Right renal pelvis (tissue), 4 donors: ENCODE results near the gene PRRG1. TPM values are rescaled to one million over a fixed set of nuclear protein-coding genes. Genes with fewer than 3 reads are reported as not detected.
"Not testable (repeated sequence)": the region's sequence is repeated elsewhere in the genome, so short reads cannot be mapped to it uniquely, and the experiment has no call there.

Experiments used
- DNase-seq, 4 donors: peaks; one replicate each; pipeline ENCODE4 v3.0.0-alpha.2; 2013; ENCODE audit warnings: low read depth in 4 of 4, low spot score in 3 of 4, missing footprints in 1 of 4
- polyA plus RNA-seq, 4 donors: library from polyadenylated mRNA; unstranded; fragments of 120-200 nt; gene quantifications; one replicate each; pipeline ENCODE4 v1.2.1, GENCODE V29; 2013; ENCODE audit not compliant: insufficient read length in 4 of 4

The PRRG1 gene
- polyA plus RNA-seq, 4 donors: 20.3 to 28.5 (median 25.7) TPM

DNA sequence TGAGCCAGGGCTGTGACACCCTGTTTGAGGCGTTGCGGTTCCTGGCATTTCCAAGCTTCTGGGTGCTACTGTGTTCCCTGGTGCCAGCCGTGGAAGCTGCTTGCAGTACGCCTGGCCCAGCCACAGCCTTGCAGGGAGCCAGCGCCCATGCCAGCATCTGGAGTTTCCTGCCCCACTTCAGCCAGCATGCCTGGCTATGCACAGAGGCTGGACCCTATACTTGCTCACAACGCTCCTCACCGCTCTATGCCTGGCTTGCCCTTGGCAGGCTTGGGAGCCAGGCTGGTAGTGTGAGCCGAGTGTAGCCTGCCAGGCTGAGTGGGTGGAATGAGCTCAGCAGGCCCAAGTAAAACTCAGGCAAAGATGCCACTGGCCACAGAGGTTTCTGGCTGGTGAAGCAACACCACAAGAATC is 22.4 kb downstream of the PRRG1 start:
- no peak for DNase-seq

DNA sequence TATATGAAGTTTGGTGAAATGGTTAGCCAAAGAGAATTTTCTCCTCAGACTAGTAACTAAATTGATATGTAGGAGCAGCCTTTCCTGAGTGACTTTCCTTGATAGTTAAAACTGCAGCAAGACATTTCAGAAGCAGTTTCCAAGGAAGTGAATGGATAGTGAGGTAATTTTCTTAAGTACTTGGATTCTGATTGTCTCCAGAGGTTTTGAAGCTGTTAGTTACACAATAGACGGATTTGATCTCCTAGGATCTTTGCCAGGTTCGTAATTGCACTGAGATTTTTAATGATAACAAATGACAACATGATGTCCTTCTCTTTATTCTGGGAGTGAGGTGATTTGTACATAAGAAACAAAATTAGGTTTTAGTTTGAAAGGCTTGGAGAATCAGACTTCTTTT is 29.2 kb downstream of the PRRG1 start:
- no peak for DNase-seq

DNA sequence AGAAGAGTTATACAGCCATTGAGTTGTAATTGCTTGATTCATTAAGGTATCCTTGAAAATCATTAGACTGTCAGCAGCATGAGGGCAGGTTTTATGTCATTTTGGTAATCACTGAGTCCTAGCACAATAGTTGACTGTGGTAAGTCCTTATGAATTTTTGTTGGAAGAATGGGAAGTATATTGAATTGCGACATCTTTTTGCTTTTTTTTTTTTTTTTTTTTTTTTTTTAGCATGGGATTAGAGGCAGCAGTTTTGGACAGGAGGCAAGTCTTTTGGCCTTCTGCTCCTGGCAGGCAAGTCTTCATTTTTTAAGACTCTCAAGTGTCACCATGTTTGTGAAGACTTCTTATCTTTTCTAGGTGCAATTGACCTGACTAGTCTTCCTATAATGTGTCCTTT is 29.7 kb downstream of the PRRG1 start:
- no peak for DNase-seq

DNA sequence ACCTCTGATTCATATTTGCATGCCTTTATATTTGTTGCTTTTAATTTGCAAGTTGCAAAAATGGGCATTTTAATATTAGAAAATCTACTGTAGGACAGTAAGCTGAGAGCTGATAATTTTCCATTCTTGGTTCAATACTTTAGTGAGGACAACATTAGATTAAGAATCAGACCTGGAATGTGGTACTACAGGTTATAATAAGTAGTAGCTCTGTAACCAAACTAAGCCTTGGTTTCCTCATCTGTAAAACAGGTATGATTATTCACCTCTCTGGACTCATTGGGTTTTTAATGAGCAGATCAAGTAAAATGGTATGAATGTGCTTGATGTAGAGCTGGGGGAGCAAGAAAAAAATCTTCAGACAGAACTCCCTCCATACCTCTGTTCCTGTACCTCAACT is 31.1 kb downstream of the PRRG1 start:
- no peak for DNase-seq

DNA sequence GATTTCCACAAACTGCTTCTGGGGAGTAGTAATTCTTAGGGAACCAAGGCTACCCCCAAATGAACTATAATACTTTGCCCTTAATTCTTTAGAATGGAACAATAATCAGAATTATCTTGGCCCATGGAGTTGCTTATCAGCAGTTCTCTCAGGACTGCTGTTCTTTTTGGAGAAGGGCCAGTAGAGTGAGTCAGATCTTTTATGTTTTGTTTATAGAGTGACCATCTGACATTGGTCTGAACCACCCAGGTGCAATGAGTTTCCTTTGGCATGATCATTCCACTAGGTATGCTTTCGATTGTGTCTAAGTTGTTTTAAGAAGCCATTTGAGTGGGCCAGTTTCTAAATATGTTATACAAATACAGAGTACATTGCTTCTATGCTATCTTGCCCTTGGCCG is 31.8 kb downstream of the PRRG1 start:
- DNase-seq: no peak

DNA sequence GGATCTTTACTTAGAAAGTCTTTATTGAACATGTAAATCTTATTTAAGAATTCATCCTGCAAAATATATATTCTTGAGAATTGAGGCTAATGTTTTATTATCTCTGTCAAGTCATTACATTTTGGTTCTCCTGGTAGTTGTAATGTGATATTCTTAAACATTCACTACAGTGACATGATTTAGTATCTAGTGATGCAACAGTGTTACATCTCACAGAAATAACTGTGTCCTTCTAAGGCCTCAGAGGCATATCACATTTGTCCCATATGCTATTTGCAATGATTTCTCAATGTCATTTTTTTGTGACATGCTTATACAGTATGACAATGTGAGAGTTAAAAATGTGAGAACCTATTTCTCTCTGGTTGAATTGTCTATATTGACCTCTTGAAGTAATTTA is 34.1 kb downstream of the PRRG1 start:
- no peak for DNase-seq

DNA sequence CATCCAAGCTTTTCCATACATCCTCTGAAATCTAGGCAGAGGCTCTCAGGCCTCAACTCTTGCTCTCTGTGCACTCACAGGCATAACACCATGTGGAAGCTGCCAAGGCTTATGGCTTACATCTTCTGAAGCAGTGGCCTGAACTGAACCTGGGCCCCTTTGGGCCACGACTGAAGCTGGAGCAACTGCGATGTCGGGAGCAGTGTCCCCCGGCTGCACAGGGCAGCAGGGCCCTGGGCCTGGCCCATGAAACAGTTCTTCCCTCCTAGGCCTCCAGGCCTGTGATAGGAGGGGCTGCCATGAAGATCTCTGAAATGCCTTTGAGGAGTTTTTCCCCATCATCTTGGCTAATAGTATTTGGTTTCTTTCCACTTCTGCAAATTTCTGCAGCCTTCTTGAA is 39.2 kb downstream of the PRRG1 start:
- DNase-seq: no peak

DNA sequence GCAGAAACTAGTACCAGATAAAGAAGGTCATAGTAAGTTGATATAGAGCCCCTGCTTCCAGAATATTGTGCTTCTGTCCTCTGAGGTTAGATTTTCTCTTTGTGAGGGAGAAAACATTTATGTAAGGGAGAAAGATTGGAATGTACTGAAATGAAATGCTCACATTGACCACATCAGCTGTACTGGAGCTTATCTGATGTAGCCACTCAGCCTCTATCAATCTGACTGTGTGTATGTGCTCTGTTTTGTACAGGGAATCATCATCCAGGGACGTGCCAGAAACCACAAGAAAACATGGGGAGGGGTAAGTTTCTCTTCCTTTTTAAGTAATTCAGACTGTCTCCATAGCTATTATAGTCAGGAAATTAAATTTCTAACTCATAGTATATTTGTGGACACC is 56.8 kb downstream of the PRRG1 start:
- DNase-seq: no peak

DNA sequence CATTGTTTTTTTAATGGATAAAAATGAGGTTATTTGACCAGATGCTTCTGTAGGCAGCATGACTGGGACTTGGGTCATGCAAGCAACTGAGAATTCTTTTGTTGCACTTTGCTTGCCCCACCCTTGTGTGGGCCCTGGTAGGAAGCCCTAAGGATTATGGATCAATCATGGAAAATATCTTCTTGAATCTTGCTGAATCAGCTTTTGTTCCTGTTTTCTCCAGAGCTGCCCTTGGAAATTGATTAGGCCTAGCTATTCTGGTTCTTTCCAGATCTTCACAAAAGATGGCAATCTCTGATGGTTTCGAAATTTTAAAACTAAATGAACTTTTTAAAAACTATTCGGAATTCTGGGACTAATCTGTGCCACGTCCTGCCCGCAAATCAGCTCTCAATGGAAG is 58.6 kb downstream of the PRRG1 start:
- DNase-seq: no peak

DNA sequence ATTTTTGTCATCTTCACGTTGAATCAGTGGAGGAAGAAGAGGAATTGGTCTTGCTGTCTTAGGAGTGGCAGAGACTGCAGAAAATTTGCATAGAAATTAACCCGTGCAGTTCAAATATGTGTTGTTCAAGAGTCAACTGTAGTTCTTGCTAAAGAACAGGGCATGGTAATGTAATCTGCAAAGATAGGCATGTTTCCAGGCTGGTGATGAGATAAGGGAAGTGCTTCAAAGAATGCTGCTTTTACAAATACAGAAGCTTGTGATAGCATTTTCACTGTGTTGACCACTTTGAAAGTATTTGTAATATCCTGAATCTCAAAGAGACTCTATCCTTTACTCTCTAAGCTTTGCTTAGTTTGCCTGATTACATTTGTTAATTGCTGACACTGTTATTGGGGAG is 60.1 kb downstream of the PRRG1 start:
- DNase-seq: no peak

DNA sequence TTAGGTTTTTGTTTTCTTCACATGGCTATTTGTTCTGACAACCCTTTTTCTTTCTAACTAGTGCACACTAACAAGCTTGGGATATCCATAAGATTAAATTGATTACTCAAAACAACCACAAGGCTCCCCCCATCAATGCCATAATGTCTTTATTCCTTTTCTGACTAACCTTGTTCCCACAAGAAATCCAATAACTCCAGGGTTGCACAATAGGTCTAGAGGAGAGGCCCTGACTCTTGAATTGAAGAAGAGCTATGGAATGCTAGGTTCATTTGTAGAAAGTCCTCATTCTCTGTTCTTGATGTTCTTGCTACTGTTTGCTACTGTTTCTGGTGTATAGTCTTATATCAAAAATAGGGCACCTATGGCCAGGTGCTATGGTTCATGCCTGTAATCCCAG is 71.0 kb downstream of the PRRG1 start:
- DNase-seq: no peak

DNA sequence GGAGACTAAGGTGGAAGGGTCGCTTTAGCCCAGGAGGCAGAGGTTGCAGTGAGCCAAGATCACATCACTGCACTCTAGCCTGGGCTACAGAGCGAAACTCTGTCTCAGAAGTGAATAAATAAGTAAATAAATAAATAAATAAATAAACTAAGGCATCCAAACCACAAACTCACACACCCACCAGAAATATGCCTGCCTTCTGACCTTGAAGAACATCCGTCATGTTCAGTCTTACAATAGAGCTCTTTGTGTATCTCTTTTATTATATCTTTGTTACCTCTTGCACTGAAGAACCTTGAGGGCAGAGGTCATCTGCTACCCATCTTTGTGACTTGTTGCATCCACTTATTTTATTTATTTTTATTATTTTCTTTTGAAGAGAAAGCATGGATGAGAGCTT is 71.6 kb downstream of the PRRG1 start:
- no peak for DNase-seq

DNA sequence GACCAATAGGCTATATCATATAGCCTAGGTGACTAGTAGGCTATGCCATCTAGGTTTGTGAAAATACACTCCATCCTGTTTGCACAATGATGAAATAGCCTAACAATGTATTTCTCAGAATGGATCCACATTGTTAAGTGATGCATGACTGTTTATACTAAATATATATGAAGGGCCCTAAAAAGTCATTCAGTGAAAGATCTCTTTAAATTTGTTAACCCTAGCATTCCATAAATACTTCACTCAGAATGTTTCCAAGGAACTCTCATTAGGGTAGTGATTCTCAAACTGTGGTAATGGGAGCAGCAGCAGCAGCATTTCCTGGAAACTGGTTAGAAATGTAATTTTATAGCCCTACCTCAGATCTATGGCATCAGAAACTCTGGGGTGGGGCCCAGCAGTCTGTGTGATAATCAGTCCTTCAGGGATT is 74.9 kb downstream of the PRRG1 start:
- no peak for DNase-seq

DNA sequence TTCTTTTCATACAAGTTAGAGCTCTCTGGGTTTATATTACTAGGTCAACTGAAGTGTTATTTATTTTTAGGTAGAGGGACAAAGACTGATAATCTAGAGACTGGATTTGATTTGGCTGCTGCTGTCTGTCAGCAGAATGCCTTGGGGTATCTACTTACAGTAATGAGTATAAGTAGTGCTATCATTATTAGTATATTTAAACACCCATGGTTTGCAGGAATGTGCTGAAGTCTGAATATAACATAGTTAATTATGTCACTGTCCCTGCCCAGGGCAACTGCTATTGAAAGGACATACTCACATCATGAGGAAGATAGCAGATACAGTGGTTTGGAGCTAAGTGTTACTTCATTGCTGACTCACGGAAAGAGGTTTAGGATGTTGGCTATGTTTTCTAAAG is 76.2 kb downstream of the PRRG1 start:
- DNase-seq: no peak

DNA sequence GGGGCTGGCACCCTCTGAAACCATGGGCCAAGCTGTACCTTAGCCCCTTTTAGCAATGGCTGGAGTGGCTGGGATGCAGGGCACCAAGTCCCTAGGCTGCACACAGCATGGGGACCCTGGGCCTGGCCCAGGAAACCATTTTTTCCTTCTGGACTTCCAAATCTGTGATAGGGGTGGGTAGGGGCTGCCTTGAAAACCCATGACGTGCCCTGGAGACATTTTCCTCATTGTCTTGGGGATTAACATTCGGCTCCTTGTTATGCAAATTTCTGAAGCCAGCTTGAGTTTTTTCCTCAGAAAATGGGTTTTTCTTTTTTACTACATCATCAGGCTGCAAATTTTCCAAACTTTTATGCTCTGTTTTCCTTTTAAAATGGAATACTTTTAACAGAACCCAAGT is 79.8 kb downstream of the PRRG1 start:
- DNase-seq: not testable (repeated sequence)

DNA sequence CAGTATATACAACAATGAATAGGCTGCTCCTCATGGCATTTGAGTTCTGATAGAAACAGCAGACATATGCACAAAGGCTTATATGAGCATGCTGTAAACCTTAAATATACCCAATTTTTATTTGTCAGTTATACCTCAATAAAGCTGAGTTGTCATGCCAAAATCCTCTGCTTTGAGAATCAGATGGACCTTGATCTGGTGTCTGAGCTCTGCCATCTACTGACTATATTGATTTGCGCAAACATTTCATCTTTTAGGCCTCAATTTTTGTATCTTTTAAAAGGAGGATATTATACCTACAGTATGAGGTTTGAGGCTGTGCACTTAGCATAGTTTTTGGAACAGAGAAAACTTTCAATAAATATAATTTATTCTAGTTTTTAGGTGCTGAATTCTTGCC is 85.2 kb downstream of the PRRG1 start:
- no peak for DNase-seq

DNA sequence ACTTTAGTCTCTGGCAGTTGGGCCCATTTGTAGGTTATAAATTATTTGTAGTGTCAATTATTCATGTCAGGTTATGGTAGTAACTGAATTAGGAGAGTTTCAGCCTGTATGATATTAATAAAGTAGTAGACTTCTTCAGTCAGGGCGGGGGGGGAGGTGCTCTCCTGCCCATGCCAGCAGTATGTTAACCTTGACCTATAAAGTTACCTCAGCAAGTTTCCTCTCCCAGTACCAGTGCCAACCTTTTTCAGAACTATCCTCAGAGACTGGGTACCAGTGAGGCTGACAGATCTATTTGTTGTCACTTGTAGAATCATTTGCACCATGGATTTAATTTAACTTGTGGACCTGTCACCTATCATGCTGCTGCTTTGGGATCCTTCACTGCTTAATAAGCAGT is 88.0 kb downstream of the PRRG1 start:
- DNase-seq: no peak

DNA sequence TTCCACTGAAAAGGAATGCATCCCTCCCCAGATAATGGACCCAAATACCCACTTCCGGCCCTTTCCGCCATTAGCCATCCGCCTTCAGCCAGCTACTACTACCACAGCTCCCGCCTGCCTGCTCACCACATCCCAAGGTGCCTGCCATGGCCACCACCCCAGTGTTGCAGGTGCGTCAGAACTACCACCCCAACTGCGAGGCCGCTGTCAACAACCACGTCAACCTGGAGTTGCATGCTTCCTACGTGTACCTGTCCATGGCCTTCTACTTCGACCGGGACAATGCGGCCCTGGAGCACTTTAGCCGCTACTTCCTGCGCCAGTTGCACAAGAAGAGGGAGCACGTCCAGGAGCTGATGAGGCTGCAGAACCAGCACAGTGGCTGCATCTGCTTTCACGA is 92.2 kb downstream of the PRRG1 start:
- DNase-seq: no peak

DNA sequence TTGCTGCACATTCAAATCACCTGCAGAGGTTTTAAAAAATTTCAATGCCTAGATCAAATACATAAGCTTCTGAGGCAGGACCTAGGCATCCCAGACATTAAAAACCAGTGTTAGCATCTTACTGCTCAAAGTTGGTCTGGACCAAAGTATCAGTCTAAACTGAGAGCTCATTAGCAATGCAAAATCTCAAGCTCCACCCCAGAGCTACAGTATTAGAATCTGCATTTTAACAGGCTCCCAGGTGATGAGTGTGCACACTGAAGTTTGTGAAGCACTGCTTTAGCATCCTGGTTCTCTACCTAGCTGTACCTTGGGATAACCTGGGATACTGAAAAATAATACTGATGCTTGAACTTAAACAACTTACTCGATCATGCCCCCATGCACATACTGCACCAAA is 96.0 kb downstream of the PRRG1 start:
- no peak for DNase-seq

DNA sequence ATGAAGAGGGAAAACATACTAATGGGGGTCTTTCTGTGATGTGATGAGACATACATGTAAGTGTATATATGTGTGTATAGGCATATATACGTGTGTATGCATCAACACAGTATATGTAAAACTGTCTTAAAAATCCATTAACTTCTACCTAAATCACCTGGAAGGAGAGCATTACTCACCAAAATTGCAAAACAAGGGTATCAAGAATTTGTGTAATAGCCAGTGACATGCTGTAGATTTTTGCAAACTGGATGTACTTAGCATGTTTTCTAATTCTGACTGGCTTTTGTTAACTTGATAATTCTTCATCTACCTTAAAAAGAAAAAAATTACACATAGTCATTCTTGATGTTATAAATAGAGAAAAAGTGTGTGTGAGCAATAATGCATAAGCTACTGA is 104.7 kb downstream of the PRRG1 start:
- DNase-seq: no peak

DNA sequence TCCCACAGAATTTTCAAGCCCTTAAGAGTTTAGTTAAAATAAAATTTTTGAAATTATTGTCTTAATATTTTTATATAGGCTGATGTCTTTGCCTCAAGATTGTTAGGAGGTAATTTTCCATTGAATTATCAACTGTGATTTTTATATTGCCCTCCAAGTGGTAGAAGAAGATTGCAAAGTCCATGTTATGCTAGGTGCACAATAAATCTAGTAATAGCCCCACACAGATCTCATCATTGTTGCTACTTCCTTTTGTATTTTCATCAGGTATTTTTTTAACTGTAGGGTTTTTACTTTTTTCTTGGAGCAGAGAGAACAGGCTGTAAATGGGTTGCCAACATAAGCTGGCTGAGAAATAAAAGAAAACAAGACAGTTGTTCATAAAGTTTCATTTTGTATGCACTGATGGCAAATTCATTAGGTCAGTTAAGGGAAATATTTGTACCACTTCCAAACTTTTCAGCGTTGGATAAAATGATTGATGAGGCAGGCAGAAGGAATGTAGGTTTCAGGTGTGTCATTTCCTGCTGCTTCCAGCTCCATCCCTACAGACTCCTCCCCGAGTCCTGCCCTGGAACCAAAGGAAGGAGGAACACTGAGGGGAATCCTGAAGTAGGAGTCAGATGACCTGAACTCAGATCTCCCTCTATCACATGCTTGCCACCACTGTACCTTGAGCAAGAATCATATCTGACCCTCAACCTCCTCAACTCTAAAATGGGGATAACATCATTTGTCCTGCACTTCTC is 105.5 kb downstream of the PRRG1 start:
- no peak for DNase-seq

DNA sequence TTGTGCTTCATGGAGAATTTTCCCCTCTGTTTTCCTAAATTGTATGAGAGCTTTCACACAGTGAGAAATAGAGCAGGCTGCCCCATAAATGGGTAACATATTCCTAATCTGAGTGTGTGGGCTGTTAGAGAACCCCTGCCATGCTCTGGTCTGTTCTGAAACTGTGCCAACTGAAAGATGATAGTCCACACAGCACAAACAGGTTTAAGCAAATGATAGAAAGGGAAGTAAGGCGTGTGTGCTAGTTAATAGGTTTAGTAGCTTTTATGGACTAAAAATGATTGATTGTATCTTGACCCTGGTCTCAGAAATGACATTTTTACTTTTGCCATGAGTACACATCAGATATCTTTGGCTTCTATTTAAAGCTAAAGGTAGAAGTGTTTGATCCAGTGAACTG is 106.2 kb downstream of the PRRG1 start:
- no peak for DNase-seq

DNA sequence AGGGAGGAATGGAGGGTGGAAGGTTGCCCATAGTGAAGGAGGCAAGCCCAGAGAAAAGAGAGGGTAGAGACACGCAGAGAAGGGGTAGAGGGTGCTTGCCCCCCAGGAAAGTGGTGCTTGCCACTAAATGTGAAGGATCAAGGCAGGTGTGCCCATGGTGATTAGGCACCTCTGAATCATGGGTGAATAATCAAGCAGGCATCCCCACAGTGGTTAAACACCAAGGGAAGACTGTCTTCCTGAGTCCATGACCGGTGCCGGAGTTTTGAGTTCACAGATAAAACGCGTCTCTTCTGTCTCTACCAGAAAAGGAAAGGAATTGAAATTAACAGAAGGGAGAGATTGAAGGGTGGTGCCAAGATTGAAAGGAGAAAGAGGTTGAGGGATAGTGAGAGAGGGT is 111.1 kb downstream of the PRRG1 start:
- not testable (repeated sequence) for DNase-seq
